ENCODE data around the gene HIVEP3. TPM values are rescaled to one million over a fixed set of nuclear protein-coding genes. Genes with fewer than 3 reads are reported as not detected.

The HIVEP3 gene
- total RNA-seq, 1 donor from 2014 or later: 8.9 TPM

GRCh38 chr1:41707793-41708192, 210.9 kb downstream of the HIVEP3 start:
- FAIRE-seq (no peak), DNase-seq (ENCODE audit: low read depth) (no peak)
- Histone ChIP-seq H3K79me2 (ENCODE audit: insufficient read depth, low read length) (no peaks in the 10 kb centered on the region), H3K27me3 (ENCODE audit: insufficient read depth, low read length) (no peaks in the 10 kb centered on the region), H3K4me3 (ENCODE audit: insufficient read depth, low read depth, low read length) (no peak overlapping the region), H3K4me2 (ENCODE audit: low read length) (no peak overlapping the region), H4K20me1 (ENCODE audit: insufficient read depth, low read length) (no peaks in the 10 kb centered on the region), H2AFZ (ENCODE audit: low read depth, low read length) (no peak overlapping the region), H3K9ac (ENCODE audit: low read length) (no peak overlapping the region), H3K4me1 (ENCODE audit: insufficient read depth, low read length) (peaks cover 4% of the 10 kb centered on the region), H3K9me3 (ENCODE audit: insufficient read depth, low read depth, low read length) (no peaks in the 10 kb centered on the region), H3K27ac (ENCODE audit: low read depth, low read length) (no peak overlapping the region), H3K36me3 (ENCODE audit: insufficient read depth, low read length) (no peaks in the 10 kb centered on the region)
- peaks cover 2% of the 10 kb centered on the region for H3K36me3 Mint-ChIP-seq (ENCODE audit: low read depth, unreplicated experiment)
- no peak overlapping the region for H3K4me3 Mint-ChIP-seq (ENCODE audit: unreplicated experiment)
- H3K27ac Mint-ChIP-seq (ENCODE audit: unreplicated experiment): no peak overlapping the region
- TF ChIP-seq EZH2 (IDR thresholded peaks at IDR 0.05; ENCODE audit: insufficient read depth, low read length): no peak
- TF ChIP-seq, protein P1, sequence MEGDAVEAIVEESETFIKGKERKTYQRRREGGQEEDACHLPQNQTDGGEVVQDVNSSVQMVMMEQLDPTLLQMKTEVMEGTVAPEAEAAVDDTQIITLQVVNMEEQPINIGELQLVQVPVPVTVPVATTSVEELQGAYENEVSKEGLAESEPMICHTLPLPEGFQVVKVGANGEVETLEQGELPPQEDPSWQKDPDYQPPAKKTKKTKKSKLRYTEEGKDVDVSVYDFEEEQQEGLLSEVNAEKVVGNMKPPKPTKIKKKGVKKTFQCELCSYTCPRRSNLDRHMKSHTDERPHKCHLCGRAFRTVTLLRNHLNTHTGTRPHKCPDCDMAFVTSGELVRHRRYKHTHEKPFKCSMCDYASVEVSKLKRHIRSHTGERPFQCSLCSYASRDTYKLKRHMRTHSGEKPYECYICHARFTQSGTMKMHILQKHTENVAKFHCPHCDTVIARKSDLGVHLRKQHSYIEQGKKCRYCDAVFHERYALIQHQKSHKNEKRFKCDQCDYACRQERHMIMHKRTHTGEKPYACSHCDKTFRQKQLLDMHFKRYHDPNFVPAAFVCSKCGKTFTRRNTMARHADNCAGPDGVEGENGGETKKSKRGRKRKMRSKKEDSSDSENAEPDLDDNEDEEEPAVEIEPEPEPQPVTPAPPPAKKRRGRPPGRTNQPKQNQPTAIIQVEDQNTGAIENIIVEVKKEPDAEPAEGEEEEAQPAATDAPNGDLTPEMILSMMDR (IDR thresholded peaks at IDR 0.05; ENCODE audit: insufficient read depth, low read depth, low read length): no peak
- peaks cover 4% of the 10 kb centered on the region for H3K9me3 Mint-ChIP-seq (ENCODE audit: unreplicated experiment)
- no peaks in the 10 kb centered on the region for H3K4me1 Mint-ChIP-seq (ENCODE audit: low read depth, unreplicated experiment)
- peaks cover 44% of the 10 kb centered on the region for H3K27me3 Mint-ChIP-seq (ENCODE audit: low read depth, unreplicated experiment)

DNA sequence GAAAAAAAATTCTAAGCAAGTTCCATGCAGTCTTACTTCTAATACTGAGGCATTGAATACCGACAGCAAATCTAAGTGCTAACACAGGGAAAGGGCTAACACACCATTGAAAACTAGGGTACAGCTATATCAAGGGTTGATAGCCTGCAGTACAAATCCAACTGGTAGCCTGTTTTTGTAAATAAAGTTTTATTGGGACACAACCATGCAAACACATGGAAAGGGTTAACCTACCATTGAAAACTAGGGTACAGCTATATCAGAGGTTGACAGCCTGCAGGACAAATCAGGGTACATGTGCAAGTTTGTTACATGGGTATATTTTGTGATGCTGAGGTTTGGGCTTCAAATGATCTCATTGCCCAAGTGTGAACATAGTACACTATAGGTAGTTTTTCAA, 212.9 kb downstream of the HIVEP3 start:
- Histone ChIP-seq H3K9me3 (ENCODE audit: insufficient read depth, low read depth, low read length) (no peaks in the 10 kb centered on the region), H3K79me2 (ENCODE audit: insufficient read depth, low read length) (no peaks in the 10 kb centered on the region), H2AFZ (ENCODE audit: low read depth, low read length) (no peak overlapping the region), H3K4me3 (ENCODE audit: insufficient read depth, low read depth, low read length) (no peak overlapping the region), H3K27ac (ENCODE audit: low read depth, low read length) (no peak overlapping the region), H3K4me1 (ENCODE audit: insufficient read depth, low read length) (no peaks in the 10 kb centered on the region), H3K9ac (ENCODE audit: low read length) (no peak overlapping the region), H3K36me3 (ENCODE audit: insufficient read depth, low read length) (no peaks in the 10 kb centered on the region), H4K20me1 (ENCODE audit: insufficient read depth, low read length) (no peaks in the 10 kb centered on the region), H3K4me2 (ENCODE audit: low read length) (no peak overlapping the region), H3K27me3 (ENCODE audit: insufficient read depth, low read length) (no peaks in the 10 kb centered on the region)
- DNase-seq (ENCODE audit: low read depth) (no peak), FAIRE-seq (no peak)
- TF ChIP-seq EZH2 (IDR thresholded peaks at IDR 0.05; ENCODE audit: insufficient read depth, low read length): no peak
- TF ChIP-seq, protein P1 (IDR thresholded peaks at IDR 0.05; ENCODE audit: insufficient read depth, low read depth, low read length): no peak
- Mint-ChIP-seq H3K27me3 (ENCODE audit: low read depth, unreplicated experiment) (peaks cover 54% of the 10 kb centered on the region), H3K9me3 (ENCODE audit: unreplicated experiment) (peaks cover 4% of the 10 kb centered on the region), H3K4me3 (ENCODE audit: unreplicated experiment) (no peak overlapping the region), H3K4me1 (ENCODE audit: low read depth, unreplicated experiment) (peaks cover 2% of the 10 kb centered on the region), H3K27ac (ENCODE audit: unreplicated experiment) (no peak overlapping the region), H3K36me3 (ENCODE audit: low read depth, unreplicated experiment) (peaks cover 2% of the 10 kb centered on the region)

GRCh38 chr1:41704196-41704595, 214.5 kb downstream of the HIVEP3 start:
- Histone ChIP-seq H4K20me1 (ENCODE audit: insufficient read depth, low read length) (no peaks in the 10 kb centered on the region), H3K4me2 (ENCODE audit: low read length) (no peak overlapping the region), H3K9me3 (ENCODE audit: insufficient read depth, low read depth, low read length) (no peaks in the 10 kb centered on the region), H3K9ac (ENCODE audit: low read length) (no peak overlapping the region), H2AFZ (ENCODE audit: low read depth, low read length) (no peak overlapping the region), H3K4me1 (ENCODE audit: insufficient read depth, low read length) (no peaks in the 10 kb centered on the region), H3K27me3 (ENCODE audit: insufficient read depth, low read length) (no peaks in the 10 kb centered on the region), H3K27ac (ENCODE audit: low read depth, low read length) (no peak overlapping the region), H3K4me3 (ENCODE audit: insufficient read depth, low read depth, low read length) (no peak overlapping the region), H3K79me2 (ENCODE audit: insufficient read depth, low read length) (no peaks in the 10 kb centered on the region), H3K36me3 (ENCODE audit: insufficient read depth, low read length) (no peaks in the 10 kb centered on the region)
- no peak for DNase-seq (ENCODE audit: low read depth)
- no peak overlapping the region for H3K27ac Mint-ChIP-seq (ENCODE audit: unreplicated experiment)
- H3K4me1 Mint-ChIP-seq (ENCODE audit: low read depth, unreplicated experiment): peaks cover 2% of the 10 kb centered on the region
- TF ChIP-seq EZH2 (IDR thresholded peaks at IDR 0.05; ENCODE audit: insufficient read depth, low read length): no peak
- TF ChIP-seq, protein P1 (IDR thresholded peaks at IDR 0.05; ENCODE audit: insufficient read depth, low read depth, low read length): no peak
- no peaks in the 10 kb centered on the region for H3K36me3 Mint-ChIP-seq (ENCODE audit: low read depth, unreplicated experiment)
- H3K27me3 Mint-ChIP-seq (ENCODE audit: low read depth, unreplicated experiment): peaks cover 50% of the 10 kb centered on the region
- H3K4me3 Mint-ChIP-seq (ENCODE audit: unreplicated experiment): no peak overlapping the region
- peaks cover 4% of the 10 kb centered on the region for H3K9me3 Mint-ChIP-seq (ENCODE audit: unreplicated experiment)
- no peak for FAIRE-seq

Measured in astrocyte (in vitro differentiated cells and primary cell).